Cardiac muscle cell (in vitro differentiated cells and primary cell): ENCODE data around the gene KDM4C. TPM values are rescaled to one million over a fixed set of nuclear protein-coding genes. Genes with fewer than 3 reads are reported as not detected.

Source experiments
- DNase-seq, 2 donors: peaks; one replicate each; pipeline versions ENCODE4 v3.0.0 to v3.0.0-alpha.2; 2010 to 2017; ENCODE audit warnings: low read depth in 1 of 2, low spot score in 1 of 2
- H3K27ac ChIP-seq: fragments of 200-600 bp; sonication (generic); 2 replicates; pipeline ENCODE4 v1.5.1; 2016
- H3K27me3 ChIP-seq: fragments of 200-600 bp; sonication (generic); 2 replicates; pipeline ENCODE4 v1.6.0; 2016; ENCODE audit warnings: control low read depth
- H3K36me3 ChIP-seq: fragments of 200-600 bp; sonication (generic); 2 replicates; pipeline ENCODE4 v1.5.1; 2016; ENCODE audit warnings: control low read depth
- H3K4me1 ChIP-seq: fragments of 200-600 bp; sonication (generic); 2 replicates; pipeline ENCODE4 v1.8.1; 2017; ENCODE audit warnings: low read depth, mild to moderate bottlenecking, mixed run types
- H3K4me3 ChIP-seq: fragments of 200-600 bp; sonication (generic); 2 replicates; pipeline ENCODE4 v1.5.1; 2016; ENCODE audit warnings: mild to moderate bottlenecking
- H3K9me3 ChIP-seq: fragments of 200-600 bp; sonication (generic); 2 replicates; pipeline ENCODE4 v1.5.1; 2017; ENCODE audit warnings: low read depth, mild to moderate bottlenecking, control low read depth
- polyA plus RNA-seq: library from polyadenylated mRNA; unstranded; fragments of >200 nt; fragmentation: Nextera tagmentation; extraction: Ambion mirVana; gene quantifications from 2 replicates; pipeline ENCODE4 v1.2.1, GENCODE V29; 2016
- total RNA-seq: library from RNA; depleted of rRNA; stranded (reverse); fragments of >200 nt; gene quantifications from 2 replicates; pipeline ENCODE4 v1.2.3, GENCODE V29; 2016
- TF ChIP-seq, protein P1 (sequence below): IDR thresholded peaks from 2 replicates; pipeline ENCODE4 v1.5.1; 2012; ENCODE audit warnings: low read depth, mild to moderate bottlenecking, low read length

KDM4C gene
- total and polyA plus RNA-seq, 2 experiments from 2014 or later, result 15.1 to 32.0 TPM

- no peak overlapping the region for H3K4me3 ChIP-seq
- peaks cover 4% of the 10 kb centered on the region for H3K36me3 ChIP-seq
- no peaks in the 10 kb centered on the region for H3K27me3 ChIP-seq
- no peaks in the 10 kb centered on the region for H3K9me3 ChIP-seq
- H3K4me1 ChIP-seq, result no peaks in the 10 kb centered on the region
- H3K27ac ChIP-seq, result no peak overlapping the region
- no peak for DNase-seq
- TF ChIP-seq, protein P1, sequence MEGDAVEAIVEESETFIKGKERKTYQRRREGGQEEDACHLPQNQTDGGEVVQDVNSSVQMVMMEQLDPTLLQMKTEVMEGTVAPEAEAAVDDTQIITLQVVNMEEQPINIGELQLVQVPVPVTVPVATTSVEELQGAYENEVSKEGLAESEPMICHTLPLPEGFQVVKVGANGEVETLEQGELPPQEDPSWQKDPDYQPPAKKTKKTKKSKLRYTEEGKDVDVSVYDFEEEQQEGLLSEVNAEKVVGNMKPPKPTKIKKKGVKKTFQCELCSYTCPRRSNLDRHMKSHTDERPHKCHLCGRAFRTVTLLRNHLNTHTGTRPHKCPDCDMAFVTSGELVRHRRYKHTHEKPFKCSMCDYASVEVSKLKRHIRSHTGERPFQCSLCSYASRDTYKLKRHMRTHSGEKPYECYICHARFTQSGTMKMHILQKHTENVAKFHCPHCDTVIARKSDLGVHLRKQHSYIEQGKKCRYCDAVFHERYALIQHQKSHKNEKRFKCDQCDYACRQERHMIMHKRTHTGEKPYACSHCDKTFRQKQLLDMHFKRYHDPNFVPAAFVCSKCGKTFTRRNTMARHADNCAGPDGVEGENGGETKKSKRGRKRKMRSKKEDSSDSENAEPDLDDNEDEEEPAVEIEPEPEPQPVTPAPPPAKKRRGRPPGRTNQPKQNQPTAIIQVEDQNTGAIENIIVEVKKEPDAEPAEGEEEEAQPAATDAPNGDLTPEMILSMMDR, result no peak
Observed at GRCh38 chr9:6897898-6898302, 140.1 kb downstream of the KDM4C start.

- Histone ChIP-seq H3K36me3 (no peaks in the 10 kb centered on the region), H3K27me3 (no peaks in the 10 kb centered on the region), H3K27ac (no peak overlapping the region), H3K4me3 (no peak overlapping the region), H3K9me3 (no peaks in the 10 kb centered on the region), H3K4me1 (no peaks in the 10 kb centered on the region)
- TF ChIP-seq, protein P1, result no peak
- DNase-seq, result no peak
Observed at GRCh38 chr9:6899274-6899673, 141.5 kb downstream of the KDM4C start.

- no peak for DNase-seq
- Histone ChIP-seq H3K36me3 (no peaks in the 10 kb centered on the region), H3K27me3 (no peaks in the 10 kb centered on the region), H3K4me1 (no peaks in the 10 kb centered on the region), H3K27ac (no peak overlapping the region), H3K9me3 (no peaks in the 10 kb centered on the region), H3K4me3 (no peak overlapping the region)
- TF ChIP-seq, protein P1, result no peak
Observed at GRCh38 chr9:6900440-6900883, 142.7 kb downstream of the KDM4C start.

GRCh38 chr9:6901180-6901579 lies 143.4 kb downstream of the KDM4C start:
- Histone ChIP-seq H3K27me3 (no peaks in the 10 kb centered on the region), H3K27ac (no peak overlapping the region), H3K4me1 (no peaks in the 10 kb centered on the region), H3K9me3 (no peaks in the 10 kb centered on the region), H3K36me3 (no peaks in the 10 kb centered on the region), H3K4me3 (no peak overlapping the region)
- TF ChIP-seq, protein P1, result no peak
- DNase-seq, result no peak

DNA sequence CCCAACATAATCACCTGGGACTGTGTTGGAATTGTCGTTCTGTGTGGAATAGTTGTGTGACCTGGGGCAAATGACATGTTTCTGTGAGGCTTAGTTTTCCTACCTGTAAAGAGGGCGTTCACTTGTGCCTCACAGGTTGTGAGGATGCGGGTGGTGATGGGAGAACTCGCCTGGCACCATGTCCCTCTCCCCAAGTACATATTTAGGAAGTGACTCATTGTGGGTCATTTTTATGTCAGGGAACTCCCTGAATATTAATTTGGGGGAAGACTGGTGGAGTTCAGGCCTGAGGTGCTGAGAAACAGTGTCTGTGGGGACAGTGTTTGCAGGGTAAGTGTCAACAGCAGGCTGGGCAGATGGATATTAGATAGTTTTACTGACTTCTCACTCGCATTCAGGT lies 144.7 kb downstream of the KDM4C start:
- H3K27me3 ChIP-seq, result no peaks in the 10 kb centered on the region
- no peak overlapping the region for H3K27ac ChIP-seq
- no peaks in the 10 kb centered on the region for H3K36me3 ChIP-seq
- H3K4me3 ChIP-seq, result no peak overlapping the region
- no peaks in the 10 kb centered on the region for H3K9me3 ChIP-seq
- peak in 1 of 2 donors; percentile 17 for DNase-seq
- no peaks in the 10 kb centered on the region for H3K4me1 ChIP-seq
- TF ChIP-seq, protein P1, result no peak

DNA sequence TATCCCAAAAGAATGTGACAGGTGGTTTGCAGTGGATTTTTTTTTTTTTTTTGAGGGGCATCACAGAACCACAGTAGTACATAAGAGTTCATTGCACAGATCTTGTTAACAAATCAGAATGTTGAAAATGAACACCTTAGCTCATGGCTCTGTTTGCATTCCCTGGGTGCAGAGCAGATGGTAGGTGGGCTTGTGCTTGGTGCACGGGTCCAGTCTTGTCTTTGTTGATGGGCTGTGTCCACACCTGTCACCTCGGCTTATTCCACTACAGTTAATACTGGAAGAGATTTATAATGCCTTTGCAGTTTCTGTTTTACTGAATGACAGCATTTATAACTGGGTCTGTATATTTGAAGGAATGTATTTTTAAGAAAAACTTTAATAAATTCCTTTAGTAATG lies 146.6 kb downstream of the KDM4C start:
- DNase-seq, result no peak
- TF ChIP-seq, protein P1, result no peak
- Histone ChIP-seq H3K27me3 (no peaks in the 10 kb centered on the region), H3K4me1 (no peaks in the 10 kb centered on the region), H3K4me3 (no peak overlapping the region), H3K27ac (no peak overlapping the region), H3K36me3 (no peaks in the 10 kb centered on the region), H3K9me3 (no peaks in the 10 kb centered on the region)
